Activated CD8-positive, alpha-beta memory T cell treated with anti-CD3 and anti-CD28 coated beads for 48 hours (primary cell): ENCODE results near the gene PLEKHA8.

Experiments
- DNase-seq, 3 experiments: peaks; one replicate each; pipeline ENCODE4 v3.0.0-alpha.2; 2020; ENCODE audit warnings: low read depth in 2 of 3, low spot score in 2 of 3

PLEKHA8 gene, protein sequence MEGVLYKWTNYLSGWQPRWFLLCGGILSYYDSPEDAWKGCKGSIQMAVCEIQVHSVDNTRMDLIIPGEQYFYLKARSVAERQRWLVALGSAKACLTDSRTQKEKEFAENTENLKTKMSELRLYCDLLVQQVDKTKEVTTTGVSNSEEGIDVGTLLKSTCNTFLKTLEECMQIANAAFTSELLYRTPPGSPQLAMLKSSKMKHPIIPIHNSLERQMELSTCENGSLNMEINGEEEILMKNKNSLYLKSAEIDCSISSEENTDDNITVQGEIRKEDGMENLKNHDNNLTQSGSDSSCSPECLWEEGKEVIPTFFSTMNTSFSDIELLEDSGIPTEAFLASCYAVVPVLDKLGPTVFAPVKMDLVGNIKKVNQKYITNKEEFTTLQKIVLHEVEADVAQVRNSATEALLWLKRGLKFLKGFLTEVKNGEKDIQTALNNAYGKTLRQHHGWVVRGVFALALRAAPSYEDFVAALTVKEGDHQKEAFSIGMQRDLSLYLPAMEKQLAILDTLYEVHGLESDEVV

DNA sequence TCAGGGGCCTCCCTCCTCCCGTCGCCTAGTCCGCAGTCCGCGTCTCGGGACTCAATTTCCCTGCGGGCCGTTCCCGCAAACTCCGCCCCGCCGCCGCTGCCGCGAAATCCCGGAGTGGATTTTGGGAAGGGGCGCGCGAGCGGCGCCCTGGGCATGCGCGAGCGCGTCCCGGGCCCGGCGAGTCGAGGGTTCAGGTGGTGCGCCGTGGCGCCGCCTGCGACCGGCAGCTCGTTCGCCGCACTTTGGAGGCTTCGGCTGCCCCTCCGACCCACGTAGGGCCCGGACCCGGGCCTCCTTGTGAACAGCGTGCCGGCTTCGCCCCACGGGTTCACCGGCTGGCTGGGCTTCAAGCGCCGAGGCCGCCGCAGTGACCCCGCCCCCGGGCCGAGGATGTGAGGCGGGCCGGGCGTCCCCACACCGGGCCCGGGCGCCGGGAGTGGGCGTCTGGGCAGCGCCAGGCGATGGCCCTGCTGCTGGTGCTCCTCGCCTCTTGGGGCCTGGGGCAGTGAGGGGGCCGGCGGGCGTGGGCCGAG lies at the start of gene PLEKHA8:
PLEKHA8 (plus strand) TSS at position 197 of the 533 bp plus-strand sequence. CDS start 351 bp downstream, outside the sequence.
- peak; percentile 80 to 85 (median 83) for DNase-seq

DNA sequence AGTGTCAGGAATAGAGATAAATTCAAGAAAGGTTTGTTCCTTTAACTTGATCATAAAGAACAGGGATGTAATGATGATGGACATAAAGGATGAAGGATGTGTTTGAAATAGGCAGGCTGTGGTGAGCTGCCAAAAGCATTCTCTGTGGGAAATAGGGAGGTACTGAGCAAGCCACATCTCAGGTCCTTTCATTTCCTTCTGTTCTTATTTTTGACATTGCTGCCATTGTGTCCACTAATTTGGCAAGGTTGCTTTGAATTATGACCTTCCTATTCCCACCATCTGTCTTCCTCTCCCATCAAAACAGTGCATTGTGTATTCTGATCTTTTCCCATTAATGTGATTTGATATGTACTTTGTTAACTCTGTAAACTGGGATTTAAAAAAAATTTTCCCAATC lies 48.1 kb upstream of the PLEKHA8 start:
- no peak for DNase-seq

DNA sequence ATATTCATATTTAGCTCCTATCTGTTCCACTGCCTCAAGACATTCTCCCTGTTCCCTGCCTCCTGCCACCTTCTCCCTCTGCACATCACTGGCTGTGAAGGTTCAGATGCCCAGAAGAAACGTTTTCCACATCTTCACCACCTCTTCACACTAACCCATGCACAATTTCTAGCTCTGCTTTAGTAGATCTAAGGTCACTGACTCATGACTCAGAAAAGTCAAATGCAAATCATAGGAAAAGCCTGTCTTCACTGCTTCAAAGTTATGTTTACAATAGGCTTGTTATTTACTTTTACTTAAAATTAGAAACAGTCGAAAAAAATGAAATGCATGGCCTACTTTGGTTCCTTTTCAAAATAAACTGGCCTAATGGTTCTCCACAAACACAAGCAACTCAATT lies 41.1 kb upstream of the PLEKHA8 start:
- no peak for DNase-seq

DNA sequence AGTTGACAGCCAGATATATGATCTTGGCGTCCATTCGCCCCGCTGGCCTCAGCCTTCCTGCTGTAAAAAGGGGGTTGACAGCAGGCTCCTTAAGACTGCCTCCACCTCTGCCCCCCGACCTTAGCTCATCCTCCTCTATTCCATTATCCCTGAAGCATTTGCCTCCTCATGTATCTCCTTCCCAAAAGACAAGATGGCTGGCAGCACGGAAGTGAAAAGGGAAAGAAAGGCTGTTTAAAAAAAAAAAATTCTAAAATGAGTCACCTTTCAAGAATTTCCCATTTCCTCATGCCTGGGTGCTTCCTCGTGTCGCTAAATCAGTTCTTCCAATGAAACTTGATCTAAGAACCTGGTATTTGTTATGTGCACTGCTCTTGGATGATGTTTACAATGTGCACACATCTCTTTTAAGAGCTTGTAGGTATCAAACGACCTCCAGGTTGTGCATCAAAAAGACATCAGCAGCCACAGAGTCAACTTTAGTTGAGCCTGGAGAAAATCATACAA lies 40.3 kb upstream of the PLEKHA8 start:
- no peak for DNase-seq

DNA sequence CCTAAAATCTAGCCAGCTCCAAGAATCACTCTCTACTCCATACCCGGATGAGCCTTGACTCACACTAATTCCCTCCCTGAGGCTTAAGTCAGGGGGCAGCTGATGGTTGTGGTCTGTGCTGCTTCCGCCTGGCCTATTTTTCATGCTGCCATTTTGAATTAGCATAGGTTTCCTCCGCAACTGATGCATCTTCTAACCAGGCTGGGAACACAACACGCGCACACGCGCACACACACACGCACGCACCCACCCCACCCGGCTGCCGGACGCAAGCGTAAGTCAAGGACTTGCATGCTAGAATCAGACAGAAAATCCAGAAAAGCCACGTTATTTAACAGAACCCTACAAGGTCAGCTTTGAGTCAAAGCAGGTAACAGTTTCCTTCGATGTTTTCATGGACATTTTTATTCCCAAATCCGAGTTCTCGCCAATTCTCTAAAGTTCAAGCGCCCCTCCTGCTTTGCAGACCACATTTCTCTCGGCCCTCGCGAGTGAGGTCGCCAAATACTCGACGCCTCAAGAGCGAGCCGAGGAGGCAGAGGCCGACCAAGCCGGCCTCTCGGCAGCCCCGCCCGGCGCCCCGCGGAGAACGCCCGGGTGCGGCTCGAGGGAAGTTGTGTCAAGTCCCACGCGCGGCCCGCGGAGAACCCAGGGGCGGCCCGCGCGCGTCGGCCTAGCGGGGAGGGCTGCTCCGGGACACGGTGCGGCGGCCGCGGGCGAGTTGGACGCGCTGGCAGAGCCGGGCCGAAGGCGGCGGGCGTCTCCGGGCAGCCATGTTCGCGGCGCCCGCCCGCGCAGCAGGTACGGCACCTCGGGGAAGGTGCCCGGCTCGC lies 39.6 kb upstream of the PLEKHA8 start:
- DNase-seq = peak in 1 of 3 experiments; percentile 7

DNA sequence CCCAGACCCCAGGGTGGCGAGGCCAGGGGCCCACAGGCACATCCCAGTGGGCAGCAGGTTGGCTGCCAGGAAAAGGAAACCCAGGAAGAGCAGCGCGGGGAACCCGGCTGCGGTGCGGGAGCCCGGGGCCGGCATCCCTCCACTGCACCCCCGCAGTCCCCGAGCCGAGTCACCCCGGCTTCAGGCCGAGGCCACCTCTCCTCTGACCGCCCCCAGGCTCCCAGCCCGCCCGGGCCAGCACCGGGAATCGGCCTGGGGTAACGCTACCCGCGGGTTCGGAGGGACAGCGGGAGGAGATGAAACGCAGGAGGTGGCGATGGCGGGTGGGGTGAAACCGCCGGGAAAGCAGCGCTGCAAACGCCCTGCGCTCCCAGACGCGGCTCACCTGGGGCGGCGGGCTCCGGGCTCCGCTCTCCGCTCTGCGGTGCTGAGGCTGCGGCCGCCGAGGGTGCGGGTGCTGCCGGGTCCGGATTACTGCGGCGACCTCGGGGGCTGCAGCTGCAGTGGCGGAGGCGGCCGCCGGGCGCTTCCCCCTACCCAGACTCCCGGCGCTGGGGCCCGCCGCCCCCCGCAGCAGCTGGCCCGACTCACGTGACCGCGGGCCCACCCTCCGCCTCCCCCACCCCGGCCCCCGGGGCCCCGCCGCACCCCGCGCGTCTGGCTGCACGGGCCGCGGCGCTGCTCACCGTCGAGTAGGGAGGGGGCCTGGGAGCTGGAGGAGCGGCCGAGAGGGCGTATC lies 38.8 kb upstream of the PLEKHA8 start, which contains the start of gene SCRN1:
SCRN1 (minus strand) TSS at position 545 of the 739 bp plus-strand sequence. CDS start 20,734 bp downstream, outside the sequence.
- peak in 1 of 3 experiments; percentile 23 for DNase-seq

DNA sequence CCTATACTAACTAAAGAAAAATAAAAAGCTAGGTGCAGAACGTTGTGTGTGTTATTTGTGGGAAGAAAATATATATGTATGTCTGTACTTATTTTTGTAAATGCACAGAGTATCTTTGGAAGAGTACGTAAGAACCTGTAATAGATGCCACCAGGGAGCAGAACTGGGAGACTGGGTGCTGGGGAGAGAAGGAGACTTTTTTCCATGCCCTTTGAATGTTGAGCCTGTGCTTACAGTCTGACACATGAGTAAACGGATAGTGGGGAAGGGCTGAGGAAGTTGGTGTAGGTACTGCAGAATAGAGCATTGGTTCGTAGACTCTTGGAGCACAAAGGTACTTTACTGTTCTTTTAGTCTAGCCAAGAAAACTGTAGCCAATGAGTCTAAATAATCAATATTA lies 37.3 kb upstream of the PLEKHA8 start:
- DNase-seq = no peak

DNA sequence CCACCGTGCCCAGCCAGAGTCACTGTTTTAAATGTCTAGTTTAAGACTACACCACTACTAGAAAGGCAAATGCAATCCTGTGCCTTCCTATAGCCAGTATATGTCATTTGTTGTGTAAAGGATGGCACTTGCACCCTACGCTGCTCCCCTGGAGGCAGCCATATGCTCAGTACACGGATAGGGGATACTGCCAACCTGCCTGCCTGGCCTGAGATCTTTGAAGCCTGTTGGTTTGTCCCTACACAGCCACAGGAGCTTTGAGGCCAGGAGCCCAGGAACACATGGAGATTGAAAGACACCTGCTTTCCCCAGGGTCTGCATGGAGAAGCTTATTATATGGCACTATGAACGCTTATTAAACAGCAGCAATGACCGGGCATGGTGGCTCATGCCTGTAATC lies 36.3 kb upstream of the PLEKHA8 start:
- DNase-seq = no peak

DNA sequence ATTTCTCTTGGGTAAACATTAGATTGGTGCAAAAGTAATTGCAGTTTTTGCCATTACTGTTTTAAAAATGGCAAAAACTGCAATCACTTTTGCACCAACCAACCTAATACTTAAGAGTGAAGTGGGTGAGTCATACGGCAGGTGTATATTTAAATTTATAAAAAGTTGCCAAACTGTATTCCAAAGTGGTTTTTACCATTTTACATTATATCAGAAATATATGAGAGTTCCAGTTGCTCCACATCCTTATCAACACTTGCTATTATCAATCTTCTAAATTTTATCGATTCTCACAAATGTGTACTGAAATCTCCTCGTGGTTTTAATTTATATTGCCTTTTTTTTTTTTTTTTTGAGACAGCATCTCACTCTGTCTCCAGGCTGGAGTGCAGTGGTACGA lies 35.1 kb upstream of the PLEKHA8 start:
- DNase-seq = no peak

DNA sequence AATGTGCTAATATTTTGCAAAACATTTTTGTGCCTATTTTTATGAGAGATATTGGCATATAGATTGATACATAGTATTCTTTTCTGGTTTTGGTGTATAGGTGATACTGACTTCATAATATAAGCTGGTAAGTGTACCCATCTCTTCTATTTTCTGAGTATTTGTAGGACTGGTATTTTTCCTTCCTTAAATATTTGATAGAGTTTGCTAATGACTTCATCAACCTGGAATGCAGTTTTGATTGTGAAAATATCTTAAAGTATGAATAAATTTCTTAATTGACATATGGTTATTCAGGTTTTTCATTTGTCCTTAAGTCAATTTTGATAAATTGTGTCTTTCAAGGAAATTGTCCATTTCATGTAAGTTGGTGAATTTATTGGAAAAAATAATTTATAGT lies 32.6 kb upstream of the PLEKHA8 start:
- DNase-seq = no peak

DNA sequence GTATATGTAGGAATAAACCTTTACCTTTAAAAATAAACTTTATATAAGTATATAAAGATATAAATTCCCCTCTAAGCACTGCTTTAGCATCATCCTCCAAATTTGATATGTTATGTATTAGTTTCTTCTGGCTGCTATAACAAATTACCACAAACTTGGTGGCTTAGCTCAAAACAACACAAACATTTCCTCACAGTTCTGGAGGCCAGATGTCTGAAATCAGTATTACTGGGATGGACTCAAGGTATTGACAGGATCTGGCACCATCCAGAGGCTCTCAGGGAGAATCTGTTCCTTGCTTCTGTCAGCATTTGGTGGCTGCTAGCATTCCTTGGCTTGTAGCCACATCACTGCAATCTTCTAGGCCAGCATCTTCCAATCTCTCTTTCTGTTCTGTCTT lies 31.9 kb upstream of the PLEKHA8 start:
- no peak for DNase-seq

DNA sequence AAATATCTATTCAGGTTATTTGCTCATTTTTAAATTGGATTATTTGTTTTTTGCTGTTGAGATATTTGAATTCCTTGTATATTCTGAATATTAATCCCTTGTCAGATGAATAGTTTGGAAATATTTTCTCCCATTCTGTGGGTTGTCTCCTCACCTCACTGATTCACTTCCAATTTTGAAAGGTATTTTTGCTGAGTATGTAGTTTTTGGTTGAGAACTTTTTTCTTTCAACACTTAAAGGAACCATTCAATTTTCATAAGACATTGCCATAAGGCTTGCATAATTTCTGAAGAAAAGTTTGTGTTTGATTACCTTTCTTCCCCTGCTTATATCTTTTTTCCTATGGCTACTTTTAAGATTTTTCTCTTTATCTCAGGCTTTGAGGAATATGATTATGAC lies 29.7 kb upstream of the PLEKHA8 start:
- DNase-seq = no peak

DNA sequence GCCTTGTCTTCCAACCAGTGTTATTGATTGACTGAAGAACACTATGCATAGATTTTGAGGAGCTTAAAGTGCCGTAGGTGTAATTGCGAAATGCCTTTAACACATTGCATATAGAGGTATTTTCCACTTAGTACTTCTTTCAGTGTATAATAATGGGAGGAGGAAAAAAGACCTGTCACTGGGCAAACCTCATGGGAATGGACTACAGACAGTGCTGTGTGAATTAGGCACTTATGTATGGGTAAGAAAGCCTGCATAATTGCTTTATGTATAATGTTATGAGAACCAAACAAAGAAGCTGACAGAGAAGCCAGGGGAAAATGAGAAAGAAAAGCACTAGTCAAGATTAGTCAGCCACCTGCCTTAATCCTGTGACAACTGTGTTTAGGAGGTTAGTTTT lies 26.2 kb upstream of the PLEKHA8 start:
- no peak for DNase-seq

DNA sequence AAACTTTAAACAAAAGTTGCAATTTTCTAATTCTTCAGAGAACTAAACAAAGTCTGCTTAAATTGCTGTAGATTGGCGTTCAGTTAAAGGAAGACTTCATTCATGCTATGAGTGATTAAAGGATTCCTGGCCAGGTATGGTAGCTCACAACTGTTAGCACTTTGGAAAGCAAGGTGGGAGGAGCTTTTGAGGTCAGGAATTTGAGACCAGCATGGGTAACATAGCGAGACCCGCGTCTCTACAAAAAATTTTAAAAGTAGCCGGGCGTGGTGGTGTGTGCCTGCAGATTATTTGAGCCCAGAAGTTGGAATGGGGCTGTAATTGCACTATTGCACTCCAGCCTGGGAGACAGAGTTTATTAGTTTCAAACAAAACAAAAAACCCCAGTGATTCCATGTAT lies 25.1 kb upstream of the PLEKHA8 start:
- no peak for DNase-seq

DNA sequence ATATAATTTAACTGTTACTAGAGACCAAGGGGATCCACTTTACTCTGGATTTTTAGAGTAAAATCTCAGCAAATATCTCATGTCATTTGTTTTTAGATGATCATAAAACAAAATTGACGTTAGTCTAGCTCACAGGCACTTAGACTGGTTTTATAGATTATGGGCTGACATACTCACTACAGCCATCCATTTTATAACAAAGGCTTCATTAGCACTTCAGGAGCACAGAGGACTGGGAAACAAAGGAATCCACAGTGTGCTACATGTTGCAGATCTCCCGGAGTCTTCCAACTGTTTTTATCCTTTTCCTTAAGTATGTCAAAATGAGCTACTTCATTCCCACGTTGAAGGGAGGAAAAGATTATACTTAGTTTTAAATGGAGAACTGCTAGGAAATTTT lies 22.7 kb upstream of the PLEKHA8 start:
- no peak for DNase-seq

DNA sequence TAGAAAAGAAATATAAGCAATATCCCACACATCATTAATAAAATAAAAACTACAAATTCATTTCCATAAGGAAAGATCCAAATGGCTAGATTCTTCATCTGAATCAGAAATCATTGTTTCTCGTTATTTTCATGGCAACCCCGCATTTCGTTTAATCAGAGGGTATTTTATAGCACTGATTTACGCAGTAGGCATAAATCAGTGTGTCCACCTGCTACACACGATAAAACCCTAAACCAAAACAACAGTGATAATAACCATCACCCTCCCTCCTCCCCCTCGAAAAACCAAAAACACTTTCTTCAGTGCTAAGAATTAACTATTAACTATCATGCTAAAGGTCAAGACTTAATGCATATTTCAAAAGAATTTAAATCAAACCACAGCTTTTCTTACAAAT lies 18.2 kb upstream of the PLEKHA8 start:
- no peak for DNase-seq

DNA sequence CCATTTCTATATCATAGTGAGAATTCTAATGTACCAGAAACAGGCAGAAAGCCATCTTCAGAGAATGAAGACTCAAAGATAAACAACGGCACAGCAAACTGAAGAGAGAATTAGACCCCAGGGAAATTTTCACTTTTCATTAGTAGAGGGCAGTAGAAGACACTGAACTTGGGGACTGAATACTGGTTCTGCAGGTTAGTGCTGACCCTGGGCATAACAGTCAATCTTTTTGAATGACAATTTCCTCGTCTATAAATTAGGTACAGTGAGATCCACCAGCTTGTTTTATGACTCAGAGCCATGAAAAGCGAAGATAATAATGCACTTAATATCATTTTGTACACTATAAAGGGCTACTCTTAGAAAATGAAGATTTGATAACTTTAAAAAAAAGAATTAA lies 15.5 kb upstream of the PLEKHA8 start:
- DNase-seq = no peak

DNA sequence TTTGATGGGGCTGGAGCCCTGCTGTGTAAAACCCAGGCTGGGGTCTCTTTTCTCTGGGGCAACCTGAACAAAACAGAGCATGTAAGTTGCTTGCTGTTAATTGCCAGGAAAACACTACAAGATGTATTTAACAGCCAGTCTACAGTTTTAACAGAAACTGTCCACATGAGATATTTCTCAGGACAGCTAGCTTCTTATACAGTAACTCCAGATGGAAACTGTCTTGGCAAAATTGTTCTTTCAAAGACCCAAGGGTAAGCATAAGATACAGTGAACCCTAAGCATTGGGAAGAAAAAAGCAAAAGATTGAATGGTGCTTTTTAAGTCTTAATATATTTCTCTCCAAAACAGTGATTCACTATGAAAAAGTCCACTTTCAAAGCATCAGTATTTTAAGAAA lies 9.8 kb upstream of the PLEKHA8 start:
- DNase-seq = no peak

DNA sequence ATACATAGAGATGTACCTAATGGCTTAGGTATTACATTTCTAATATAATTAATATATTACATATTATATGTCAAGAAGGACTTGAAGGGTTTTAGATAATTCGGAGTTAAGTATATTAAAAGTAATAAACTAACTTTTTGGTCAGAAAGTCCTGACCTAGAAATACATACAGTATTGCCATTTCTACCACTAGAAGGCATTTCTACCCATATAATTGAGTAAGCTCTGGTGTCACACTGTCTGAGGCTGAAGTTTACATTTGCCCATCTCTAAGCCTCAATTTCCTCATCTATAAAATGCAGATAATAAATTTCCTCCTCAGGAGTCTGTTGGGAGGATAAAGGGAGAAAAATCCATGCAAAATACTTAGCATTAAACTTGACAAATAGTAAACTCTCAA lies 8.8 kb upstream of the PLEKHA8 start:
- DNase-seq = no peak

DNA sequence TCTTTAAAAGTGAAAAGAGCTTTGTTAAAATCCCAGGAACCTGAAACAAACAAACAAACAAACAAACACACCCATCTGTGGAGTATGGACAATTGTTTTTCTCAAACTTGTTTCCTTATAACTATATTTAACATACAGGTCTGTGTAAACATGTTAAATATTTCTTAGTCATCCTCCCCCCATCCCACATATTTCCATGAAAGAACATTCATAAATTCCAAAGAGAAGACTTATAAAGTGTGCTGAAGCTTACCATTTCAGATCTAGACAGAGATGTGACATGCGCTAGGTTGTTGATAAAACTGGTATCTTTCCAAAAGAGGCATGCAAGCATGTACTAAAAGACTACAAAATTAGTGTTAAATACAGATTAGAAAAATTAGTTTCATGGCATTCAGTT lies 8.3 kb upstream of the PLEKHA8 start:
- no peak for DNase-seq

DNA sequence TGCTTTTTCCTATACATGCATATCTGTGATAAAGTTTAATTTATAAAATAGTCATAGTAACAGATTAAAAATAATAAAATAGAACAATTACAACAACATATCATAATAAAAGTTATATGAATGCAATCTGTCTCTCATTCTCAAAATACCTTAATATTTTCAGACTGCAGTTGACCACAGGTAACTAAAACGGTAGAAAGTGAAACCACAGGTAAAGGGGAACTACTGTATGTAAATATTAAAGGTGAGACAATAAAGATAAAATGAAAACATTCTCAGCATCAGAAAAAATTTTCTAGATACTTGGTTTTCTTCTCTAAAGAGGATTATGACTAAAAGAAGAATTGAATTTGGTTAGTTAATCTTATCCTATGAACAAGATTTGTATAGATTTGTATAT lies 7.7 kb upstream of the PLEKHA8 start:
- DNase-seq = no peak
